Measurements from ENCODE around the gene DNALI1. TPM values are rescaled to one million over a fixed set of nuclear protein-coding genes. Genes with fewer than 3 reads are reported as not detected.

The DNALI1 gene
- 3.8 and 5.5 TPM in 2 replicates for polyA plus RNA-seq (2011; rRNA removed)
- polyA minus RNA-seq (2011; rRNA and poly(A)+ RNA removed): 2.9 and 3.1 TPM in 2 replicates

DNA sequence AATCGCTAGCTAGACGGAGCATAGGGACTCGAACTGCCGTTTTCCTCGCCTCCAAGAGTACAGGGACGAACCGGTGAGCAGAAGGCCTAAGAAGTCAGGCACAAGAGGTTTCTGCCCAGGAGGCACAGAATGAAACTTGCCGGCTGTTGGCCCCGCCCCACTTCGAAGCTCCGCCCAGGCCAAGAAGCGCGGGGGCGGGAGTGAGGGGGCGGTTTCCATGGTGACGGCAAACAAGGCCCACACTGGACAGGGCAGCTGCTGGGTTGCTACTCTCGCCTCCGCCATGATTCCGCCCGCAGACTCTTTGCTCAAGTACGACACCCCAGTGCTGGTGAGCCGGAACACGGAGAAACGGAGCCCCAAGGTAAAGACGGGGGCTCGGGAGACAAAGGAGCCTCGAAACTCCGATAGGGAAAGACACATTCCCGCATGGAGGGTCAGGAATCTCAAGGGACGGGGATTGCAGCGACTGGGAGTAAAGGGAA is at the start of gene DNALI1:
DNALI1 (plus strand) TSS at position 229 of the 485 bp plus-strand sequence; CDS start at position 284, 55 bp downstream.
- Histone ChIP-seq H3K4me3 (ENCODE audit: low read depth, low read length) (peak within 1 kb of the TSS; percentile 49), H3K27me3 (ENCODE audit: control insufficient read depth, insufficient read depth, low read length) (no peaks in the 10 kb centered on the region), H3K36me3 (ENCODE audit: control insufficient read depth, insufficient read depth, low read length) (peaks cover 2% of the 10 kb centered on the region; the same call in 1 of the 2 replicates)
- TF ChIP-seq, protein P1, sequence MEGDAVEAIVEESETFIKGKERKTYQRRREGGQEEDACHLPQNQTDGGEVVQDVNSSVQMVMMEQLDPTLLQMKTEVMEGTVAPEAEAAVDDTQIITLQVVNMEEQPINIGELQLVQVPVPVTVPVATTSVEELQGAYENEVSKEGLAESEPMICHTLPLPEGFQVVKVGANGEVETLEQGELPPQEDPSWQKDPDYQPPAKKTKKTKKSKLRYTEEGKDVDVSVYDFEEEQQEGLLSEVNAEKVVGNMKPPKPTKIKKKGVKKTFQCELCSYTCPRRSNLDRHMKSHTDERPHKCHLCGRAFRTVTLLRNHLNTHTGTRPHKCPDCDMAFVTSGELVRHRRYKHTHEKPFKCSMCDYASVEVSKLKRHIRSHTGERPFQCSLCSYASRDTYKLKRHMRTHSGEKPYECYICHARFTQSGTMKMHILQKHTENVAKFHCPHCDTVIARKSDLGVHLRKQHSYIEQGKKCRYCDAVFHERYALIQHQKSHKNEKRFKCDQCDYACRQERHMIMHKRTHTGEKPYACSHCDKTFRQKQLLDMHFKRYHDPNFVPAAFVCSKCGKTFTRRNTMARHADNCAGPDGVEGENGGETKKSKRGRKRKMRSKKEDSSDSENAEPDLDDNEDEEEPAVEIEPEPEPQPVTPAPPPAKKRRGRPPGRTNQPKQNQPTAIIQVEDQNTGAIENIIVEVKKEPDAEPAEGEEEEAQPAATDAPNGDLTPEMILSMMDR (IDR thresholded peaks at IDR 0.05; ENCODE audit: insufficient read depth, low read depth, low read length): no peak
- ChIA-PET POLR2A (no interaction called here), CTCF (interaction anchor here (0.7 to 1.1 kb wide), 3 partner anchors 42 to 135 kb away, joined by 3 read pairs; partner anchors contain the start of gene MEAF6)
- peak; percentile 44 for DNase-seq (ENCODE audit: low read depth)

DNA sequence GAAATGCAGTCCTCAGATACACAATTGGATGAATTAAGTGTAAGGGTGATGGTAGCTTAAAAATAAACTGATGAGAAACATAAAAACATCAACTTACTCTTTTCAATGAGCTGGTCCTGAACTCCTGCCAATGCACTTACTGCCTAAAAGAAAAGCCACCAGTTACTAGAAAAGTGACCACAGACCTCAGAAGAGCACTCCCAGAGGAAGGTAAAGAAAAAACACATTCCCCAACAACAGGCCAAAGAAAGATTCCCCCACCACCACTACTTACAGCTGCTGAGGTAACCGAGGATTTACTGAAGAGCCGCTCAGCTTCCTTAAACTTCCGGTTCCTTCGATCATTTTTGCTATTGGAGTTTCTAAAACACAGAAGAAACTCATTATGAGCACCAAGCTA is 47.6 kb upstream of the DNALI1 start:
- CTCF ChIA-PET: interaction anchor here (1.2 to 3.0 kb wide), 7 partner anchors 10 to 173 kb away, joined by 3 to 17 read pairs (median 4); no protein-coding TSS in a partner anchor
- POLR2A ChIA-PET: no interaction called here
- Histone ChIP-seq H3K36me3 (ENCODE audit: control insufficient read depth, insufficient read depth, low read length) (peaks cover 10% of the 10 kb centered on the region), H3K4me3 (ENCODE audit: low read depth, low read length) (no peak overlapping the region), H3K27me3 (ENCODE audit: control insufficient read depth, insufficient read depth, low read length) (no peaks in the 10 kb centered on the region)
- TF ChIP-seq, protein P1 (IDR thresholded peaks at IDR 0.05; ENCODE audit: insufficient read depth, low read depth, low read length): 0 out of 2 replicates have a peak, but pooled peaks have one; percentile 26
- DNase-seq (ENCODE audit: low read depth): no peak

DNA sequence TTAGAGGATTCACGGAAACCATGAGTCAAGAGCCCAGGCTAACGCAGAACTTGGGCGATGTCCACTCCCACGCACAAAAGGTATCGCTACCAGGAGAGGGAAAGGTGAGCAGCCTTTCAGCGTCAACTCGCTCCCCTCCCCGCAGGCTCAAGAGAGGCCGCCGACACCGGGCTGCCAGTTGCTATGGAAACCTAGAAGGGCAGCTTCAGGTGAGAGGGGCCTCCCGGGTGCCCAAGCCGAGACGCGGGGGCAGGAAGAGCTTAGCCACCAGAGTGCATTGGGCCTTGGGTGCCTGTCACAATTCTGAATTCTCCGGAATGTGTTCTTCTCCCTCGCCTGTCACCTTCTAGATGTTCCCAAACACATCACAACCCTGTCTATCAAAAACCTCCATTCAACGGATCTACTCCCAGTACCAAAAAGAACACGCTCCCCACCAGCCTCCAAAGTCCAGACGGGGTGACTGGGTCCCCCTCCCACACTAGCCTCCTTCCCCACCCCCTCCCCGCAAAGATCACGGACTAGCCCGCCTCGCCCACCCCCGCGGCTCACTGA is 42.9 kb upstream of the DNALI1 start:
- Histone ChIP-seq H3K36me3 (ENCODE audit: control insufficient read depth, insufficient read depth, low read length) (peaks cover 5% of the 10 kb centered on the region; the same call in 1 of the 2 replicates), H3K27me3 (ENCODE audit: control insufficient read depth, insufficient read depth, low read length) (no peaks in the 10 kb centered on the region), H3K4me3 (ENCODE audit: low read depth, low read length) (peak overlapping the region; percentile 82)
- ChIA-PET CTCF (interaction anchor here (0.6 to 4.8 kb wide), 22 partner anchors 8 to 819 kb away, joined by 3 to 35 read pairs (median 5); partner anchors contain the start of genes CDCA8, DNALI1 and SNIP1), POLR2A (no interaction called here)
- TF ChIP-seq, protein P1 (IDR thresholded peaks at IDR 0.05; ENCODE audit: insufficient read depth, low read depth, low read length): no peak
- DNase-seq (ENCODE audit: low read depth): no peak

DNA sequence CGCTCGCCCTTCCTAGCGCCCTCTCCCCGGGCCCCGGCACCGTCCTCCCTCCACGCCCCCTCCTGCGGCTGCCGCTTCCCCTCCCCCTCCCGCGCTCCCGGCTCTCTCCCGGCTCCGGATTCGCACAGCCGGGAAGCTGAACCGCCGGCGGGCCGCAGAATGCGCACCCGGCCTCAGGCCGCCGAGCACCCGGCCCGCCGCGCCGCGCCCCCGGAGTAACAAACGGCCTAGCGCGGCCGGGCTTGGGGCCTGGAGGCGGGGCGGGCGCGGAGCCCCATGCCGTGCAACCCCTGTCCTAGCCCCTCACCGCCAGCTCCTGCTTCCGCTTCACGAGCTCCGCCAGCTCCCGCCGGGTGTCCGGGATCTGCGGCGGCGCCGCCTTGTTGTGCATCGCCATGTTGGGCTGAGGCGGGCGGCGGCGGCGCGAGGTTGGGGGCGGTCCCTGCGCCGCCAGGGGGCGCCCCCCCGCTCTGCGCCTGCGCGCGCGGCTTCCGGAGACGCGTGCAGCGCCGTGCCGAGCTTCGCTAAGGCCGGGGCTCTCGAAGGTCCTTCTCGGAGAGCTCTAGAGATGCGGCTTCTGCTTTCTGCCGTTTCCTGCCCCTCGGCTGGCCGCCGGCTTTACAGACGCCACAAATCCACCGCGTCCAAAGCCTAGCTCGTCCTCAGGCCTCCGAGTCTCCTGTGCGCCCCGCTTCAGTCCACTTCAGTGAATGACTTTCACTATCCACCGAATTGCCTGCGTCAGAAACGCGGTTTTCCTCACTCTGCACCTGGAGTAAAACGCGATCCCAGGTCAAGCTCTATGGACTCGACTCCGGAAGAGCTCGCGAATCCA is 42.2 kb upstream of the DNALI1 start, which contains the start of gene MEAF6:
MEAF6 (minus strand) TSS at position 417 of the 835 bp plus-strand sequence; CDS start at position 397, 20 bp downstream.
- Histone ChIP-seq H3K27me3 (ENCODE audit: control insufficient read depth, insufficient read depth, low read length) (no peaks in the 10 kb centered on the region), H3K4me3 (ENCODE audit: low read depth, low read length) (peak within 1 kb of the TSS; percentile 82), H3K36me3 (ENCODE audit: control insufficient read depth, insufficient read depth, low read length) (0 out of 2 replicates have a peak, but pooled peaks cover 1% of the 10 kb centered on the region)
- no peak for DNase-seq (ENCODE audit: low read depth)
- TF ChIP-seq, protein P1 (IDR thresholded peaks at IDR 0.05; ENCODE audit: insufficient read depth, low read depth, low read length): no peak
- ChIA-PET POLR2A (interaction anchor here (0.6 to 1.2 kb wide), 2 partner anchors 29 to 39 kb away, joined by 5 read pairs; no protein-coding TSS in a partner anchor), CTCF (interaction anchor here (0.6 to 4.8 kb wide), 27 partner anchors 9 to 819 kb away, joined by 3 to 35 read pairs (median 5); partner anchors contain the start of genes CDCA8, DNALI1 and SNIP1)
